Ectodermal cell (in vitro differentiated cells): ENCODE results near the gene PPP1R1C.

ENCODE experiments used
- H3K27ac ChIP-seq: 2 replicates; pipeline ENCODE4 v1.7.0; 2013; ENCODE audit warnings: mild to moderate bottlenecking, low read depth, low read length; ENCODE audit not compliant: insufficient read depth, poor library complexity, severe bottlenecking
- H3K27me3 ChIP-seq: 2 replicates; pipeline ENCODE4 v1.7.0; 2013; ENCODE audit warnings: mild to moderate bottlenecking, low read length; ENCODE audit not compliant: insufficient read depth, control insufficient read depth, poor library complexity, severe bottlenecking
- H3K36me3 ChIP-seq: one replicate; pipeline ENCODE4 v1.7.0; 2013; ENCODE audit warnings: low read length; ENCODE audit not compliant: control insufficient read depth, insufficient read depth
- H3K4me1 ChIP-seq: one replicate; pipeline ENCODE4 v1.7.0; 2013; ENCODE audit warnings: low read length; ENCODE audit not compliant: control insufficient read depth, insufficient read depth
- H3K4me3 ChIP-seq: 2 replicates; pipeline ENCODE4 v1.7.0; 2013; ENCODE audit warnings: low read depth, low read length, control low read depth; ENCODE audit not compliant: insufficient read depth
- H3K9me3 ChIP-seq: 2 replicates; pipeline ENCODE4 v1.7.0; 2013; ENCODE audit warnings: mild to moderate bottlenecking, low read length, moderate library complexity; ENCODE audit not compliant: control insufficient read depth
- WGBS, 2 experiments: methylation state at CpG; one replicate each; pipeline ENCODE4 v1.1.7; 2013; ENCODE audit warnings: missing lambda C conversion rate in 2 of 2; 5-methylcytosine and 5-hydroxymethylcytosine counted together

The PPP1R1C gene

DNA sequence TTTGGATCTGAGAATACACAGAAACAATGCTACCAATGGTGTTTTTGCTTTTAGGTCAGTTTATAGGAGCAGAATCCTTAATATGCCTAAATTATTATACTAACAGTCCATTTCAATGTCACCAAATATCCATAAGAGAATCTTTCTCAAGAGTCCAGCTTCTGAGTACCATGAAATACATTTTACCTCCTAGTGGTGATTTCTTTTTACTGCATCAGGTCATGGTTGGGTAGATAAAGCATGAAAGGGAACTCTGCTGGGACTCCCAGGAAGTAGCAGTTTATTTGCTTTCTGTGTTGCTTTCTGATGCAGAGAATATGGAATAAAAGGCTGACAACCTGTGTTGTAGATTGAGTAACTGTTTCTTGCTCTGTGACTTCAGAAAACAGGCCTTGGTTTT, 115.6 kb downstream of the PPP1R1C start:
- Histone ChIP-seq H3K9me3 (no peaks in the 10 kb centered on the region), H3K36me3 (no peaks in the 10 kb centered on the region), H3K27ac (no peak overlapping the region), H3K4me1 (peaks cover 7% of the 10 kb centered on the region), H3K4me3 (no peak overlapping the region), H3K27me3 (peaks cover 3% of the 10 kb centered on the region)

- no peak overlapping the region for H3K27ac ChIP-seq
- WGBS, 2 experiments, result 61 to 64% methylated on average over 5 of the region's 5 CpGs
- peaks cover 7% of the 10 kb centered on the region for H3K4me1 ChIP-seq
- no peaks in the 10 kb centered on the region for H3K36me3 ChIP-seq
- no peak overlapping the region for H3K4me3 ChIP-seq
- H3K9me3 ChIP-seq, result no peaks in the 10 kb centered on the region
- peaks cover 3% of the 10 kb centered on the region for H3K27me3 ChIP-seq
Measured at GRCh38 chr2:182103526-182103925, 117.9 kb downstream of the PPP1R1C start.

GRCh38 chr2:182110347-182110746, 124.7 kb downstream of the PPP1R1C start:
- WGBS, 2 experiments, result 80 to 92% methylated on average over 1 of the region's 1 CpG
- peaks cover 3% of the 10 kb centered on the region for H3K27me3 ChIP-seq
- H3K9me3 ChIP-seq, result no peaks in the 10 kb centered on the region
- H3K4me3 ChIP-seq, result no peak overlapping the region
- no peaks in the 10 kb centered on the region for H3K4me1 ChIP-seq
- H3K27ac ChIP-seq, result no peak overlapping the region
- H3K36me3 ChIP-seq, result no peaks in the 10 kb centered on the region

DNA sequence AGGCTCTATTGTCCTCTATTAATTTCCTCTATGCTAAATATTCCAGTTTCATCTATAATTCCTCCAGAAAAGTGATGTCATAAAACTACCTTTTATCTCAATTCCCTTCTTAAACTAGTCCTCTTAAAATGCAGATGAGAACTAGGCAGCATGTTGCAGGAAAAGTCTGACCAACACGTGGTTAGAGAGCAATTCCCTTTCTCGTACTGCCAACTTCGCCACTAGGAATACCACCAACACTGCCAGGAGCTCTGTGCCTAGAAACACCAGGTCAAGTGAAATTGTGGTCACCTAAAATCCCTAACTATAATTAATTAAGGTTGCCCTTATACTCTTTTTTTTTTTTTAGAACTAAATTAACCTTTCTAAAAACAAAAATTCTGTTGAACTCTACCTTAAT, 127.7 kb downstream of the PPP1R1C start:
- Histone ChIP-seq H3K36me3 (no peaks in the 10 kb centered on the region), H3K27ac (no peak overlapping the region), H3K9me3 (no peaks in the 10 kb centered on the region), H3K4me1 (no peaks in the 10 kb centered on the region), H3K4me3 (no peak overlapping the region), H3K27me3 (no peaks in the 10 kb centered on the region)
- 74 to 80% methylated on average over 3 of the region's 3 CpGs for WGBS, 2 experiments

GRCh38 chr2:182115258-182115657, 129.6 kb downstream of the PPP1R1C start:
- no peak overlapping the region for H3K27ac ChIP-seq
- no peaks in the 10 kb centered on the region for H3K36me3 ChIP-seq
- H3K4me1 ChIP-seq, result no peaks in the 10 kb centered on the region
- H3K4me3 ChIP-seq, result no peak overlapping the region
- no peaks in the 10 kb centered on the region for H3K27me3 ChIP-seq
- no peaks in the 10 kb centered on the region for H3K9me3 ChIP-seq

DNA sequence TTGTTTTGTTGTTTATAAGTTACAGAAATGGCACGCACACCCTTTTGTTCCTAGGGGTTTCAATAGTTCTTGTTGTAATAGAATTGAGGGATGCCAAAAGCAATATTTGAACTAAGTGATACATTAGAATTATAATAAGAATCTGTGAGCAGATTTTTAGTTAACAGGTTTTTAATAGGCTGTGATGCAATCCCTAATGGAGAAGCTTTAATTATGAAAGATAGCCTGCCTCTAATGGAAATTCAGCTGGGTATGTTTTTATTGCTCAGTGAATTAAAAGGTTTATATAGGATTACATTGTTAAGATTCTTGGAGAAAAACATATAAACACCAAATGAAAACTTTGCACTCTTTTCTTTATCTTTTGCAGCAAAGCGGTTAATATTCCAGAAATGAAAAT, 131.1 kb downstream of the PPP1R1C start:
- Histone ChIP-seq H3K4me1 (no peaks in the 10 kb centered on the region), H3K9me3 (no peaks in the 10 kb centered on the region), H3K4me3 (no peak overlapping the region), H3K27me3 (no peaks in the 10 kb centered on the region), H3K27ac (no peak overlapping the region), H3K36me3 (no peaks in the 10 kb centered on the region)
- 90 to 91% methylated on average over 1 of the region's 2 CpGs for WGBS, 2 experiments

- H3K4me1 ChIP-seq, result no peaks in the 10 kb centered on the region
- H3K27ac ChIP-seq, result no peak overlapping the region
- no peaks in the 10 kb centered on the region for H3K36me3 ChIP-seq
- no peaks in the 10 kb centered on the region for H3K9me3 ChIP-seq
- no peak overlapping the region for H3K4me3 ChIP-seq
- WGBS, 2 experiments, result 82 to 90% methylated on average over 1 of the region's 1 CpG
- H3K27me3 ChIP-seq, result no peaks in the 10 kb centered on the region
Measured at GRCh38 chr2:182117196-182117595, 131.5 kb downstream of the PPP1R1C start.

GRCh38 chr2:182128821-182129707, 143.4 kb downstream of the PPP1R1C start:
- Histone ChIP-seq H3K36me3 (no peaks in the 10 kb centered on the region), H3K4me3 (no peak overlapping the region), H3K4me1 (no peaks in the 10 kb centered on the region), H3K9me3 (no peaks in the 10 kb centered on the region), H3K27ac (no peak overlapping the region), H3K27me3 (no peaks in the 10 kb centered on the region)
- 78 to 85% methylated on average over 2 to 3 of the region's 3 CpGs for WGBS, 2 experiments

DNA sequence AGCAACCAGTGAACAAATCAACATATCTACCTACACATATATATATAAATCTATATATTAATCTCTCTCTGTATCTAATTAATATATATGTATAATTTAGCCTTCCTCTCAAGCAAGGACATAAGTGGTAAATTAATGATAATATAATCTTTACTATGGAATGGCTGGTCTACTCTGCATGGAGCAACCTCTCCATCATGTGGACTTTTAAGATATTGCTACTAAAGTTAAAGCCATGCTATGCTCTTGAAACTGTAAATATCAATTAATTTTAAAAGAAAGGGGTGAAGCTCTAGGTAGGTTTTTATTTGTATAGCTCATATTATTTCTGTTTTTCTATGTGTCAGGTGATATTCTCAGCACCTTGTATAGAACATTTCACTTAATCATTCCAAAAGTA, 147.0 kb downstream of the PPP1R1C start:
- Histone ChIP-seq H3K4me3 (no peak overlapping the region), H3K27ac (no peak overlapping the region), H3K36me3 (no peaks in the 10 kb centered on the region), H3K9me3 (no peaks in the 10 kb centered on the region), H3K27me3 (no peaks in the 10 kb centered on the region), H3K4me1 (no peaks in the 10 kb centered on the region)

- Histone ChIP-seq H3K36me3 (no peaks in the 10 kb centered on the region), H3K4me1 (no peaks in the 10 kb centered on the region), H3K9me3 (no peaks in the 10 kb centered on the region), H3K27me3 (no peaks in the 10 kb centered on the region), H3K4me3 (no peak overlapping the region), H3K27ac (no peak overlapping the region)
- 100% methylated on average over 1 of the region's 1 CpG for WGBS, 2 experiments
Measured at GRCh38 chr2:182133195-182133891, 147.7 kb downstream of the PPP1R1C start.
